GM12865 (cell line): ENCODE results near the gene TTC28.

Experiments used
- DNase-seq: peaks from one replicate; pipeline ENCODE4 v3.0.0; 2010; ENCODE audit warnings: low read depth
- H3K4me3 ChIP-seq: 2 replicates; pipeline ENCODE4 v1.5.1; 2011; ENCODE audit warnings: mild to moderate bottlenecking, low read depth, low read length, control low read depth
- TF ChIP-seq, protein P1 (sequence below): IDR thresholded peaks from 2 replicates; pipeline ENCODE4 v1.5.1; 2011; ENCODE audit warnings: low read length, control low read depth, low read depth, inconsistent platforms; ENCODE audit not compliant: insufficient read depth; ENCODE audit errors: missing control alignments

Gene TTC28

DNA sequence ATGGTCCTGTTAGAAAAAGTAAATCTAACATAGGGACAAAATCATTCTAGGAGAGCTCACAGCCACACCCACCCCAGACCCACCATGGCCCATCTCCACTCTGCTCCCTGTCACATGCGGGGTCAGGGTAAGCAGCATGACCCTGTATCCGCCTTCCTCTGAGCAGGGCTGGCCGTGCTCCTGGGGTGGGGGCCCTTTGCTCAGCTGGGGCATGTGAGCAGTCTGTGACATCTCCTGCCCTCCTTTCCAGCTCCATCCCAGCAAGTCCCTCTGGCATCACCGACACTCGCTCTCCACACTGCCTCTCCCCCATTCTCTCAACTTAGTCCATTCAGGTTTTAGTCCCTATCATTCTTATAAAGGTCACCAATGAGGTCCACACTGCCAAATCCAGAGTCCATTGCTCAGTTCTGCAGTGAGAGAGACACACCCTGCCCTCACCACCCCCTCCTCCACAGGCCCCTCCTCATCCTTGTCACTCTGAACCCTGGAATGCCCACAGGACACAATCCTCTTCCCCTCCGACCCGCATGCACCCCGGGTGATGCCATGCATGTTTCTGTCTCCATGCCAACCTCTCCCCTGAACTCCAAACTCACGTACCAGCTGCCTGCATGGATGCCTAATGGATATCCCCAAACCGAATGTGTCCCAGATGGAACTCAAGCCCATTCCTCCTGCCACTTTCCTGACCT lies 695.5 kb downstream of the TTC28 start:
- no peak for DNase-seq
- TF ChIP-seq, protein P1, sequence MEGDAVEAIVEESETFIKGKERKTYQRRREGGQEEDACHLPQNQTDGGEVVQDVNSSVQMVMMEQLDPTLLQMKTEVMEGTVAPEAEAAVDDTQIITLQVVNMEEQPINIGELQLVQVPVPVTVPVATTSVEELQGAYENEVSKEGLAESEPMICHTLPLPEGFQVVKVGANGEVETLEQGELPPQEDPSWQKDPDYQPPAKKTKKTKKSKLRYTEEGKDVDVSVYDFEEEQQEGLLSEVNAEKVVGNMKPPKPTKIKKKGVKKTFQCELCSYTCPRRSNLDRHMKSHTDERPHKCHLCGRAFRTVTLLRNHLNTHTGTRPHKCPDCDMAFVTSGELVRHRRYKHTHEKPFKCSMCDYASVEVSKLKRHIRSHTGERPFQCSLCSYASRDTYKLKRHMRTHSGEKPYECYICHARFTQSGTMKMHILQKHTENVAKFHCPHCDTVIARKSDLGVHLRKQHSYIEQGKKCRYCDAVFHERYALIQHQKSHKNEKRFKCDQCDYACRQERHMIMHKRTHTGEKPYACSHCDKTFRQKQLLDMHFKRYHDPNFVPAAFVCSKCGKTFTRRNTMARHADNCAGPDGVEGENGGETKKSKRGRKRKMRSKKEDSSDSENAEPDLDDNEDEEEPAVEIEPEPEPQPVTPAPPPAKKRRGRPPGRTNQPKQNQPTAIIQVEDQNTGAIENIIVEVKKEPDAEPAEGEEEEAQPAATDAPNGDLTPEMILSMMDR, result no peak
- H3K4me3 ChIP-seq, result no peak overlapping the region

DNA sequence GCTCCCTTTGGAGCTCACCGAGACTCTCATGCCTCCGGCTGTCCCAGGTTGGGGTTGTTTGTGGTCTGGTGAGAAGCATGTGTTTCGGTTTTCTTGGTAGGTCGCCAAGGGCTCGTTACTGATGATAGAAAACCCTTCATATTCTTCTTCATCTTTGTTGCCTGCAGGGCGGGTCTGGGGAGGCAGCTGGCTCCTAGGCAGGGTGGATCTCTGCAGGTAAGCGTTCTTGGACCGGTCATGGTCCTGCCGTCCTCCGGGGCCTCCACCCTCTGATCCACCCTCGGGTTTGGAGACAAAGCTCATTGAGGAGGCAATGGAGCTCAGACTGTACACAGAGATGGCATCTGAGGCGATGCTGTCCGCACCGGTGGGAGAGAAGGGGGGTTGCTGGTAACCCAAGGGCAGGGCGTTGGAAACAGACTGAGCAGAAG lies 696.3 kb downstream of the TTC28 start:
- no peak for DNase-seq
- TF ChIP-seq, protein P1, result no peak
- no peak overlapping the region for H3K4me3 ChIP-seq

DNA sequence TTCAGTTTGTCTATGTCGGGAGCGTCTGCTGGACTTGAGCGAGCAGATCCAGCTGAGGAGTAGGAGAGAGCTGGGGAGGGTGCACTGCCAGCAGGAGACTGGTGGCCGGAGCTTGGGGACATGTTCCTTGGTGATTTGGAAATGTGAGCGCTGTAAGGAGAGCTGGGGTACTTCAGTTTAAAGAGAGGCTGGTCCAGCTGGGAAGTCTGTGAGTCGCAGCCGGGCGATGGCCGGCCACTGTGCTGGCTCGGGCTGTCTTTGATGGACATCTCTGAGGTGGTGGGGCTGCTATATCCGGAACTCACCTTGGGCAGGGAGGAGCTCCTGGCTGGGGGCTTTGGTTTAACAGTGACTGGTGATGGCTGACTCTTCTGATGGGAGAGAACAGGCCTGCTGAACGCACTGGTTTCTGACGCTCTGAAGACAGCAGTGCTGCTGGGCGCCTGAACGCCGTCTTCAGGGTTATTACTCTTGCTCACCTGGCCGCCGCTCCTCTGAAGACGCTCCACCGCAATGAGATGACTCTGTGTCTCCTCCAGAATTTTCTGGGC lies 696.9 kb downstream of the TTC28 start:
- DNase-seq, result no peak
- TF ChIP-seq, protein P1, result no peak
- no peak overlapping the region for H3K4me3 ChIP-seq

DNA sequence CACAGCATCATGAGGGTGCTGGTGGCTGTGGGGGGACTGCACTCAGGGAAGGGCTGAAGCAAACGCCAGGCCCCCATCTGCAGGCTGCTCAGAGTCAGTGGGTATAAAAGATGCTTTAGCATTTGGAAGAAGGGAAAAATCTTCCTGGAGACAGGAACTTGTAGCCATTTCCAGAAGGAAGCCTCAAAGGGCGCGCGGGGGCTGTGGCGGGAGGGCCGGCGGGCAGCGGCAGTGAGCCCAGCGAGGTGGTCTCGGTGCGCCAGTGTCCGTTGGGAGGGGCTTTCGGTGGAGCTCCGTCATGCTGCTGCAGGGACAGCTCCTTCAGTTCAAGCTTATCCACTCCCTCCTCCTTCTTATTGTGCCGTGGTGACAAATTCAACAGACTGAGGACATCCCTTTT lies 697.5 kb downstream of the TTC28 start:
- no peak for DNase-seq
- no peak overlapping the region for H3K4me3 ChIP-seq
- TF ChIP-seq, protein P1, result no peak

DNA sequence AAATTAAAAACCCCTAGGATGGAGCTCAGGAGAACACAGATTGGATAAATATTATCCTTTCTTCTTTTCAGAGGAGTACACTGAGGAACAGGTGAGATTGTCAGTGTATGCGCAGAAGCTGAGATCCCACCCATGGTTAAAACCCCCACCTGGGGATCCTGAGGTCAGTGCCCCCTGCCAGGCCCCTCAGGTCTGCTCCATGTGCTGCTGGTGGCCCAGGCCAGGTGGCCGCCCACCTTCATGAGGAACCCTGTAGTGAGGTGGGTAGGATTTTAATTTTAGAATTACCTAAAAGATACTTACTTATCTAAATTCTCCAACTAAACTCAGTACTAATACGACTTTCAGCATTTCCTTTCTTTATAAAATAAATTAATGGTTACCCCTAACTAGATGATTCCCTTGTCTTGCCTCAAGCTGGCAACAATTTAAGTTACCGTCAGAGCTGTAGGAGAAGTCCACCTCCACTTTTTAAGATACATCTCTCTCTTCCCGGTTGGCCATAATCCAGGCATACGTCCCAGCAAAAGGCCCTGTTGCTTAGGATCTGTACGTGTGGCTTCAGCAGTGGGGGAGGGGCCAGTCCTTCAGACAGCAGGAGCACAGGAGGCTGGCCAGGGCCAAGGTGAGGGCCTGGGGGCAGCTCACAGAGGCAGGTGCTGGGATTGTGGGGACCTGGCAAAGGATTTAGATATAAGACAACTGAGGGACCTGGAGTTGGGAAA lies 699.1 kb downstream of the TTC28 start:
- no peak overlapping the region for H3K4me3 ChIP-seq
- no peak for DNase-seq
- TF ChIP-seq, protein P1, result no peak

DNA sequence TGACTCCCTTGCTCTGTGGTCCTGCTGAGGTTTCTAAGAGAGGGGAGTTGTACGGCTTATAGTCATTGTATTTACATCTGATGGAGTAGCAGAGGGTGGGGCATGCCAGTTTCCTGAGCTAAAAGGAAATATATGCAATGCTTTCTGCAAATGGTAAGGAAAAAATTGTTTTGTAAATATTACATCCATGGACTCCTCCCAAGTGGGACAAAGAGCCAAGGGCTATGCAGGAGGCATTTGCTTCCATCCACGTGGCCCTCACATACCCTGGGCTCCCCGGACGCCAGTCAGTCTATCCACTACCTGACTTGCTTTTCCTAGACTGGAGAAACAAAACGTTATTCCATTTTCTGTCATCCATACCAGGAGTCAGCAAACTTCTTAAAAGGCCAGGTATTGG lies 700.8 kb downstream of the TTC28 start:
- H3K4me3 ChIP-seq, result no peak overlapping the region
- no peak for DNase-seq
- TF ChIP-seq, protein P1, result no peak
